GM18861 (cell line): ENCODE measurements around the gene SLC17A7.
A peak's percentile ranks its signal among the peaks of the same experiment; 100 is the strongest.
"Not testable (repeated sequence)": the region's sequence is repeated elsewhere in the genome, so short reads cannot be mapped to it uniquely, and the experiment has no call there.

Experiments
- ATAC-seq: cut with Tn5 transposase; IDR thresholded peaks from one replicate; pipeline ENCODE4 v1.9.1; 2021; ENCODE audit not compliant: unreplicated experiment

The SLC17A7 gene

GRCh38 chr19:49445997-49446396 is 4.7 kb upstream of the SLC17A7 start:
- ATAC-seq, result no peak

GRCh38 chr19:49444100-49444700 is 2.9 kb upstream of the SLC17A7 start:
- ATAC-seq, result not testable (repeated sequence)

DNA sequence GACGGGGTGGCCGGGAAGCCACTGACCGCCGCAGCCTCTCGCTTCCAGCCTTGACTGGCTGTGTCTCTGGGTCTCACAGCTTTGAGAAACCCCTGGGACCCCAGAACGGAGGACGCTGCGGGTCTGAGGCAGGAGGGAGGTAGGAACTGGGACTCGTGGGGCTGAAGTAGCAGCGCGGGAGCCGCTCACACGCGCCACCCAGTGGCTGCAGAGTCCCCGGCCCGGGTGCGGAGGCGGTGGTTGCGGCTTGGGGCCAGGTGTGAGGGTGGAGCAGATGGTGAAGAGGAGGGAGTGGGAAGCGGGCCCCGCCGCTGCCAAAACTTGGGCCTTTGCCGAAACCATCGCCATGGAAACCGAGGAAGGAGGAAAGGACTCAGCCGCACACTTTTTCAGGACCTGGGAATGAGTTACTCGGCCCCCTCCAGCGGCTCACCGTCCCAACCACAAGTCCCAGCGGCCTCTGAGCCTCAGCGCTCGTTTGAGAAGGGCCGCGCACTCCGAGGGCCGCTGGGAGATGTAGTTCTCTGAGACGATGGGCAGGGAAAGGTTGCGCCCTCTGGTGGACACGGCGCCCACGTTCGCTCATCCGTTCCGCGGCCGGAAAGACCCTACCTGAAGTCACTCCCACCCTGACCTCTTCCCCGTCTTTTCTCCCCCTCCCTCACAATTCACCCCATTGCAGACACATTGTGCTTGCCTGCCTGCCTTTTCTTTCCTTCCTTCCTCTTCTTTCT is 2.2 kb upstream of the SLC17A7 start:
- ATAC-seq, result peak; percentile 63

DNA sequence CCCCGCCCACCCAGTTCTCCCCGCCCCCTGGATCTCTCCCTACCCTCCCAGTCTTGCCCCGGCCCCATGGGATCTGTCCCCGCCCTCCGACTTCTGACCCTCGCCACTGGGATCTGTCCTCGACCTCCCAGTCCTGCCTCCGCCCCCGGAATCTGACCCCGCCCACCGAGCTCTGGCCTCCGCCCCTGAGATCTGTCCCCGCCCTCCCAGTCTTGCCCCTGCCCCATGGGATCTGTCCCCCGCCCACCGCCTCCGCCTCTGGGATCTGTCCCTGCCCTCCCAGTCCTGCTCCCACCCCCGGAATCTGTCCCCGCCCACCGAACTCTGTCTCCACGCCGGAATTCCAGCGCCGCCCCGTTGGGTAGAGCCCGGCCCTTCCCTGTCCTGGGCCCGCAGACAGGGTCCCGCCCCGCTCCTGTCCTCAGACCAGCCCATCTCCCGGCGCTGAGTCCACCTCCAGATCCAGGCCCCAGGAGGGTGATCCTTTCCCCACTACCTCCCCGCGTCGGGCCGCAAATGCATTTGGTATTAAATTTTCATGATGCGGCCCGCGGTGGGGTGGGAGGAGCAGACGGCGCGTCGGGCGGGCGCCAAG is 1.5 kb upstream of the SLC17A7 start:
- no peak for ATAC-seq

DNA sequence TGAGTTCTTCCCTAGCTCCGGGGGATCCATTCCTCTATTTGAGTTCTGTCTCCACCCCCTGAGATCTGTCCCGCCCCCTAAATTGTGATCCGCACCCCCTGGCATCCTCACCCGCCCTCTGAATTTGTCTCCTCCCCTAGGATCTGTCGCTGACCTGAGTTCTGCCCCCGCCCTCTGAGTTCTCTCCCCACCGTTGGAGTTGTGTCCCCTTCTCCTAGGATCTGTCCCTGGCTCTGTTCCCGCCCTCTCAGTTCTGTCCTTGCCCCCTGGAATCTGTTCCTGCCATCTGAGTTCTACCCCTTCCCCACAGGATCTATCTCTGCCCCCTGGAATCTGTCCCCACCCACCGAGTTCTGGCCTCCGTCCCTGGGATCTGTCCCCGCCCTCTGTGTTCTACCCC is 1.0 kb upstream of the SLC17A7 start:
- ATAC-seq, result no peak

DNA sequence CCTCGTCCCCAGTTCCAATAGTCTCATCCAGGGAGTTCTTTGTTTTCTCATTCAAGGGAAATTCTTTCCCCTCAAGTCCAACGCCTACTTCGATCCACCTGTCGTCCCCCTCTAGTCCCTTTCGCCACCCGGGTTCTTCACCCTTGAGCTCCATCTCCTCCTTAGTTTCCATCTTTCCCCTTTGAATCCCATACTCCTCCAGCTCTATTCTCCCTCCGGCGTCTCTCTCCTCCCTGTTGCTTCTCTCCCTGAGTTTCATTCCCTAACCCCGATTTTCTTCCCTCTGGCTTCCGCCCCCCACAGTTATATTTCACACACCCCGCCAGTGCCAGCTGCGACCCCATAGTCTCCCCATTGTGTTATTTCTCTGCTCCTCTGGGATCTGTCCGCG is 628 bp upstream of the SLC17A7 start:
- ATAC-seq, result no peak

DNA sequence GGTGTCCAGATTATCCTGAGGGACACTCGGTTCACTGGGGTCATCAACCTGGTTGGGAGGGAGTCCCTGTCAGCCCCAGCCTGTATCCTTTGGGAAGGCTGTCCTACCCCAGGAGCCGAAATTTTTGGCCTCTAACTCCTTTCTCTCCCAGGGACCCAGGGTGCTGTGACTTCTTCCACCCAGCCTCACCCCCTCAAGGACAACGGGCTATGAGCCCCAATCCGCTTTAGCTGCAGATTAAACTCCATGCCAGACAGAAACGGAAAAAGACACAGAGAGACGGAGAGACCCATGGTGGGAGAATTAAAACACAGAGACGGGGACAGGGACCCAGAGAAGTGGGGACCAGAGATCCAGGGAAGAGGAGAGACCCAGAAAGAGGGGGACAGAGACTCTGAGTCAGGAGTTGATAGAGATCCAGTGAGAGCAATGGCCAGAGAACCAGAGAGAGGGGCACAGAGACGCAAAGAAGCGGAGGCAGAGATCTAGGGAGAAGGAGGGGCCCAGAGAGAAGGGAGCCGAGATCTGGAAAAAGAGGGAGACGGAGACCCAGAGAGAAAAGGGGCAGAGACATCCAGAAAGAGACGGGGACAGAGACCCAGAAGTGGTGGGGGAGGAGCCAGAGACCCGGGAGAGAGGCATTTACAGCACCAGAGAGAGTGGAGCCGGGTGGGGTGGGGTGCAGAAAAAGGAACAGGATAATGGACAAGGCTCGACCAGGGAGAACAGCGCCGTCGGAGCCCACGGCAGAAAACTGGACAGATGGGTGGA is 703 bp downstream of the SLC17A7 start:
- ATAC-seq, result no peak

DNA sequence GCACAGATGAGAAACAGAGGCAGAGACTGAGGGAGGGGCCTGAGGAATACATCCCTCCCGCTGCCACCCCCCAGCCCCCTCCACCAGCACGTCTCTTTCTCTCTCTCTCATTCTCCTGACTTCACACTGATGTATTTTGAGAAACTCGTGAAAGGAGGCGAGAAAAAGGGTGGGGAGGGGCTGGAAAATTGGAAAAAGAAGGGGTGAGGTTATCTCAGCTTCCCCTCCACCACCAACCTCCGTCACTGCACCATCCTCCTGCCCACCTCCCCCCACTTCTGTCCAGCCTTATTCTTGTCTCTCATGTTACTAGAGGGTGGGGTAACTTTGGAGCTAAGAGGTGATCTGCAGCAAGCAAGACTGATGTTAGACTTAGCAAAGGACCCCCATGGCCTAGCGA is 1.5 kb downstream of the SLC17A7 start:
- ATAC-seq, result no peak

- no peak for ATAC-seq
These were observed 3.1 kb downstream of the SLC17A7 start for GRCh38 chr19:49438261-49438660.

- ATAC-seq, result no peak
These were observed 4.1 kb downstream of the SLC17A7 start for GRCh38 chr19:49437231-49437630.

DNA sequence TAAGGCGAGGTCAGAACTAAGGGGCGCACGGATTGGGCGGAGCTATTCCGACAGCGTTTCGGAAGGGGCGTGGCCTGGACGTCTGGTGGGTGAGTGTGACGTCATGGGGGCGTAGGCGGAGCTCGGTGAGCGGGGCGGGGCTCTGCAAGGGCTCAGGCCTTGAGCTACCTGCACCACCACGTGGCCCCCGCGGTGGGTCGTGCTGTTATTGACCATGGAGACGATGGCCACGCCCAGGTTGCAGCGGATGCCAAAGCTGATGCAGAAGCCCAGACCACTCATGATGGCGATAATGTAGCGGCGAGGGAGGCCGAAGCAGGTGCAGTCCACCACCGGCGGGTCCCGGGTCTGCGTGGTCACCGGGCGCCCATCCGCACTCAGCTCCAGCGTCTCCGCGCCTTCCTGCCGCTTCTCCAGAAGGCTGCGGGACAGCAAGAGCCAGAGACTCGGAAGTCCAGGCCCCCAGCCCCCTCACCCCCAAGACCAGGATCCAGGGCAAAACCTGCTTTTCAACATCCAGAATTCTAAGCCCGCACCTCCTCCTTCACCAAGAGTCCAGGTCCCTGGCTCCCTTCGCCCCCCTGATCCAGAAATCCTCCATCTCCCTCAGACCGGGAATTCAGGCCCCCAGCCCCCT is 4.8 kb downstream of the SLC17A7 start:
- no peak for ATAC-seq

DNA sequence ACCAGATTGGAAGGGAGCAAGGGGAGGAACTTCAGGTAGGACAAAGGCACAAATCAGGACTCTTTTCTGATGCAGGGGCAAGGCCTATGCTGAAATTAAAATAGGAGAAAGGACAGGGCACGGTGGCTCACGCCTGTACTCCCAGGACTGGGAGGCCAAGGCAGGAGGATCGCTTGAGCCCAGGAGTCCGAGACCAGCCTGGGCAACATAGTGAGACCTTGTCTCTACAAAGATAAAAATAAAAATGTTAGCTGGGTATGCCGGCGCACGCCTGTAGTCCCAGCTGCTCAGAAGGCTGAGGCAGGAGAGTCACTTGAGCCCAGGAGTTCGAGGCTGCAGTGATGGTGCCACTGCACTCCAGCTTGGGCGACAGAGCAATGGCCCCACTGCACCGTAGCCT is 5.7 kb downstream of the SLC17A7 start:
- no peak for ATAC-seq

GRCh38 chr19:49434907-49435583 is 6.3 kb downstream of the SLC17A7 start:
- ATAC-seq, result no peak

DNA sequence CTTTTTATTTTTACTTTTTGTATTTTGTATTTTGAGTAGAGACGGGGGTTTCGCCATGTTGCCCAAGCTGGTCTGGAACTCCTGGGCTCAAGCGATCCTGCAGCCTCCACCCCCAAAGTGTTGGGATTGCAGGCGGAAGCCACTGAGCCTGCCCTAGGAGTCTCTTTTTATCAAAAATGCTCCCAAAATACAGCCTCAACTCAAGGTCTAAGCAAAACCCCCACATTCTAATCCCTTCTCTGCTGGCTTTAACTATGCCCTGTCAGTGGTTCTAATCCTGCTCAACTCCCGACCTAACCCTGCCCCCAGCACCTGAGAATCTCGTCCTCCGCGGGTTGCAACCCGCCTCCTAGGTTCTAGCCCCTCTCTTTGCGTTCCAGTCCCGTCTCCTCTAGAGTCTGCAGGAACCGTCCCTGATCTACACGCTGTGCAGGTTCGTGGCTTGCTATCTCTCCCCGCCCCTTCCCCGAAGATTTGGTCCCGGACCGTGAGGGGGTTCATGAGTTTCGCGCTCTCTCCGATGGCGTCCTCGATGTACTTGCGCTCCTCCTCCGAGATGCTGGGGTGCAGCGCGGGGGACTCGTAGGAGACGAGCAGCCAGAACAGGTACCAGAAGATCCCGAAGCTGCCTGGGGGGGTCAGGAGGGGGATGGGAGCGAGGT is 8.0 kb downstream of the SLC17A7 start:
- no peak for ATAC-seq

DNA sequence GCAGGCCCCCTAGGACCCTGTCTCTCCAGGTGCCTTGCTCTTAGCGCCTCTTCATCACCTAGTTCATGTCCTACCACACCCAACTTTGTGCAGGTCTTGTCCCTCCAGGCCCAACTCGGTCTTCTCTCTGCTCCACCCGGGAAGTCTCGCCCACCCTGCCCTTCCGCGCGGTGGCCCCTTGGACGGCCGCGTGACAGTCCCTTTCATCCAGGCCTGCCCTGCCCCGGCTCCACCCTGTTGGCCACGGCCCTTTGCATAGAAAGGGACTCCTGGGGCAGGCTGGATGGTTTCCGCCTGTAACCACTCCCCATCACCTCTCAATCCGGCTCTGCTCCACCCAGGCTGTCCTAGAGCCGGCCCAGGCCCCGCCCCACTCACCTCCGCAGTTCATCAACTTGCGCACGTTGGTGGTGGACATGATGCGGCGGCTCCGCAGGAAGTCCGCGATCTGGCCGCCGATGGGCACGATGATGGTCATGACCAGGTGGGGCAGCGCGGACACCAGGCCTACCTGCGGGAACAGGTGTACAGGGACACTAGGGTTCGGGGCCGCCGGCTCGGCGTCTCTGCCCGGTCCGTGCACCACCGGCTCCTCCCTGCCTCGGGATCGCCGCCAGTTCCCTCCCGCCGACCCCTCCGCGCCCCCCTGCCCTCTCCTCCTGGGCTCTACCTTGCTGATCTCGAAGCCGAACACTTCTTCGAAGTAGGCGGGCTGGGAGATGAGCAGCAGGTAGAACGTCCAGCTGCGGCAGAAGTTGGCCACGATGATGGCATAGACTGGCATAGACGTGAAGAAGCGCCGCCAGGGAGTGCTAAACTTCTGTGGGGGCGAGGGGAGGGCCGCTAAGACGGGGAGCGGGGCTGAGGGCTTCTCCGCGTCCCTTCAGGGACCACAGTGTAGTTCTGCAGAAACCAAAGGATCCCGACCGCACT is 8.9 kb downstream of the SLC17A7 start:
- ATAC-seq, result no peak

- no peak for ATAC-seq
These were observed 10.0 kb downstream of the SLC17A7 start for GRCh38 chr19:49431330-49431749.

DNA sequence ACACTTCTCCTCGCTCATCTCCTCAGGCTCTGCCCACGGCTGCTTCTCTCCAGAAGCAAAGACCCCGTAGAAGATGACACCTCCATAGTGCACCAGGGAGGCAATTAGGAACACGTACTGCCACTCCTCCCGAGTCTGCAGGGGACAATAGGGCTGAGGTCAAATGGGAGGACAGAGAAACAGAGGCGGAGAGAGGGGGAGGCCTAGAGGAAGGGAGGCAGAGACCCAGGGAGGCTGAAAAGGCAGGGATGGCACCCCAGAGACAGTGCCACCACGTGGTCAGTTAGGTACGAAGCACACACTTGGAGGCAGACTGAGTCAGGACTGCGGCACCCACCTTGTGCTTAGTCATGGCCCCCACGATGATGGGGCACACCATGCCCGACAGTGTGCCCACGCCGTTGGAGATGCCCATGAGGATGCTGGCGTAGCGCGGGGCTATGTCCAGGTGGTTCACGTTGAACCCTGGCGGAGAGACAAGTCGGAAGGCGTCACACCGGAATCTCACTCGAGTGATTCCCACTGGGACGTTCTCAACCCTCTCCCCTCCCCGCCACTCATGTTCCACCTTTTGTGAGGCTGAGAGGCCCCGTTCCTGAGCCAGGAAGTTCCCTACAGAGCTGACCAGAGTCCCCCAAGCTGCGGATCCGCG is 10.5 kb downstream of the SLC17A7 start:
- no peak for ATAC-seq

GRCh38 chr19:49430172-49430677 is 11.1 kb downstream of the SLC17A7 start:
- no peak for ATAC-seq
